Adrenal gland (tissue), 5 donors: ENCODE results near the gene SPINT1.

Experiments
- CTCF ChIP-seq, 6 experiments: fragments of 450-650 bp in 4 of 6; fragments of 200-600 bp in 2 of 6; sonication (generic) in 1 of 6; IDR thresholded peaks; 1 replicate in 5 of 6; 2 replicates in 1 of 6; pipeline versions ENCODE4 v1.5.1 to v1.8.0; 2016 to 2021; ENCODE audit warnings: antibody characterized with exemption in 6 of 6, mild to moderate bottlenecking in 2 of 6, moderate library complexity in 1 of 6
- POLR2A ChIP-seq, 2 donors: fragments of 450-650 bp; IDR thresholded peaks; one replicate each; pipeline ENCODE4 v1.6.1; 2017; ENCODE audit warnings: antibody characterized with exemption in 2 of 2, mild to moderate bottlenecking in 2 of 2, moderate library complexity in 1 of 2
- donor health status: DM: no; HTN: no; CAD: no.

- TF ChIP-seq CTCF (IDR thresholded peaks at IDR 0.05) (no peak), POLR2A (IDR thresholded peaks at IDR 0.05) (no peak)
These were observed 31.0 kb upstream of the SPINT1 start for GRCh38 chr15:40812721-40813425.
